Mucosa of descending colon (tissue), 3 donors: ENCODE data around the gene IMPG1. TPM values are rescaled to one million over a fixed set of nuclear protein-coding genes. Genes with fewer than 3 reads are reported as not detected.
"Not testable (repeated sequence)": the region's sequence is repeated elsewhere in the genome, so short reads cannot be mapped to it uniquely, and the experiment has no call there.

Experiments
- ATAC-seq: fragments of 200-7000 bp; cut with Tn5 transposase; one replicate; pipeline ENCODE4 v1.9.1; 2020; ENCODE audit warnings: mild to moderate bottlenecking, moderate library complexity
- DNase-seq, 3 donors: peaks; one replicate each; pipeline ENCODE4 v3.0.0-alpha.2; 2020
- H3K36me3 ChIP-seq: fragments of 200-600 bp; one replicate; pipeline ENCODE4 v1.8.0; 2021; ENCODE audit warnings: low read depth, mild to moderate bottlenecking
- H3K4me1 ChIP-seq: fragments of 200-600 bp; one replicate; pipeline ENCODE4 v1.8.0; 2021; ENCODE audit warnings: low read depth, mild to moderate bottlenecking
- H3K4me3 ChIP-seq: fragments of 200-600 bp; one replicate; pipeline ENCODE4 v1.8.0; 2021; ENCODE audit warnings: mild to moderate bottlenecking
- H3K9me3 ChIP-seq: fragments of 200-600 bp; one replicate; pipeline ENCODE4 v1.8.0; 2021; ENCODE audit warnings: mild to moderate bottlenecking
- intact Hi-C, 2 donors: fragments of 100-400 bp; cut with DNase I in 1 of 2; cut with micrococcal nuclease in 1 of 2; formaldehyde crosslinking; loops; one replicate each; pipeline versions ENCODE4 v1.11.0 to v1.11.1; 2022; cut with DNase I, micrococcal nuclease
- total RNA-seq, 3 donors: library from RNA; stranded (reverse); fragmentation: NEBNext Ultra II Directional in 2 of 3; extraction: Animal tissue kit (Norgen Biotek cat#: 25700) in 2 of 3; gene quantifications; one replicate each; pipeline versions ENCODE4 v1.2.1 to v1.2.4, GENCODE V29; 2021 to 2023
- TF ChIP-seq, protein P1 (sequence below): fragments of 200-600 bp; IDR thresholded peaks from one replicate; pipeline ENCODE4 v1.8.0; 2022; ENCODE audit warnings: antibody characterized with exemption, mild to moderate bottlenecking
- donor health status: DM: no; HTN: no; CAD: no; lungs with moderate emphysema.
- donor health status: DM: no; HTN: no; CAD: no.
- donor health status: DM: no; HTN: yes; CAD: no.

Gene IMPG1
- total RNA-seq, 3 donors from 2014 or later, result not detected

DNA sequence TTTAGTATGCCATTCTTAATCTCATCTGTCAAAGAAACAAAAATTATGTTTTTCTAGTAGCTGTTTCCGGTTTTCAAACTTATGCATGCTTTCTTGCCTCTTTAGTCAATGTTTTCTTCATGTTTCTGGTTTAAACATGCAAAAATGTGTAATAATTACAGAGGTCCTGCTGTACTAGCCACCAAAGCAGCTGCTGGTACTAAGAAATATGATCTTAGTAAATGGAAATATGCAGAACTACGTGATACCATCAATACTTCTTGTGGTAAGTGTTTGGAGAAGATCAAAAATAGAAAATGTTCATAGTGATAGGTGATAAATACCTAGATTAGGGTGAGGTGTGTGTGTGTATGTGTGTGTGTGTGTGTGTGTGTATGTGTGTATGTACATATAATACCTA is 165.0 kb downstream of the IMPG1 start:
- ATAC-seq (no peak), DNase-seq (no peak)
- intact Hi-C loops, result no loop called here
- Histone ChIP-seq H3K9me3 (no peaks in the 10 kb centered on the region), H3K4me3 (no peak overlapping the region), H3K36me3 (no peaks in the 10 kb centered on the region), H3K4me1 (no peaks in the 10 kb centered on the region)
- TF ChIP-seq, protein P1, sequence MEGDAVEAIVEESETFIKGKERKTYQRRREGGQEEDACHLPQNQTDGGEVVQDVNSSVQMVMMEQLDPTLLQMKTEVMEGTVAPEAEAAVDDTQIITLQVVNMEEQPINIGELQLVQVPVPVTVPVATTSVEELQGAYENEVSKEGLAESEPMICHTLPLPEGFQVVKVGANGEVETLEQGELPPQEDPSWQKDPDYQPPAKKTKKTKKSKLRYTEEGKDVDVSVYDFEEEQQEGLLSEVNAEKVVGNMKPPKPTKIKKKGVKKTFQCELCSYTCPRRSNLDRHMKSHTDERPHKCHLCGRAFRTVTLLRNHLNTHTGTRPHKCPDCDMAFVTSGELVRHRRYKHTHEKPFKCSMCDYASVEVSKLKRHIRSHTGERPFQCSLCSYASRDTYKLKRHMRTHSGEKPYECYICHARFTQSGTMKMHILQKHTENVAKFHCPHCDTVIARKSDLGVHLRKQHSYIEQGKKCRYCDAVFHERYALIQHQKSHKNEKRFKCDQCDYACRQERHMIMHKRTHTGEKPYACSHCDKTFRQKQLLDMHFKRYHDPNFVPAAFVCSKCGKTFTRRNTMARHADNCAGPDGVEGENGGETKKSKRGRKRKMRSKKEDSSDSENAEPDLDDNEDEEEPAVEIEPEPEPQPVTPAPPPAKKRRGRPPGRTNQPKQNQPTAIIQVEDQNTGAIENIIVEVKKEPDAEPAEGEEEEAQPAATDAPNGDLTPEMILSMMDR, result no peak

DNA sequence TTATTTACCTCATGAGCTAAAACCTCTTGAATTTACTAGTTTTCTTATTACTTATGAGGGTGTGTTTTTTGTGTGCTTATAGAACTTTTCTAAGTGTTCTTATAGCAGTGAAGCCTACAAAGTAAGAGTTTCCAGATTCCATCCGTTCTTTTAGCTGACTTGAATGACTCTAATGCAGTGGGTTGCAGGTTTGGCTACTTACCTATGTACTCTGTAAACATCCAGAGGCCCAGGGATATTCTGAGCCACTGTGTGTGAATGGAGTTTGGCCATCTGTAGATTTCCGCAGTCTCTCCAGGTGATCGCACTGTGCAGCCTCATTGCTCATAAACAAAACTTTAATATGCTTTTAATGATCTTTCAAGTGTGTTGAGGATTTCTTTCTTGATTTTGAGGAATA is 165.6 kb downstream of the IMPG1 start:
- no peak for DNase-seq

DNA sequence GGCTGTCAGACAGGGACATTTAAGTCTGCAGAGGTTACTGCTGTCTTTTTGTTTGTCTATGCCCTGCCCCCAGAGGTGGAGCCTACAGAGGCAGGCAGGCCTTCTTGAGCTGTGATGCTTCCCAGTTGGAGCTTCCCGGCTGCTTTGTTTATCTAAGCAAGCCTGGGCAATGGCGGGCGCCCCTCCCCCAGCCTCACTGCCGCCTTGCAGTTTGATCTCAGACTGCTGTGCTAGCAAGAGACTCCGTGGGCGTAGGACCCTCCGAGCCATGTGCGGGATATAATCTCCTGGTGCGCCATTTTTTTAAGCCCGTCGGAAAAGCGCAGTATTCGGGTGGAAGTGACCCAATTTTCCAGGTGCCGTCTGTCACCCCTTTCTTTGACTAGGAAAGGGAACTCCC is 167.3 kb downstream of the IMPG1 start:
- H3K9me3 ChIP-seq, H3K4me1 ChIP-seq, H3K36me3 ChIP-seq, H3K4me3 ChIP-seq, ATAC-seq, DNase-seq, intact Hi-C loops: not testable (repeated sequence)

More for the DNA sequence above, 165.6 kb downstream of the IMPG1 start:
- ATAC-seq, result no peak
- Histone ChIP-seq H3K4me1 (no peaks in the 10 kb centered on the region), H3K9me3 (no peaks in the 10 kb centered on the region), H3K36me3 (no peaks in the 10 kb centered on the region), H3K4me3 (no peak overlapping the region)
- TF ChIP-seq, protein P1, result no peak
- intact Hi-C loops, result no loop called here

DNA sequence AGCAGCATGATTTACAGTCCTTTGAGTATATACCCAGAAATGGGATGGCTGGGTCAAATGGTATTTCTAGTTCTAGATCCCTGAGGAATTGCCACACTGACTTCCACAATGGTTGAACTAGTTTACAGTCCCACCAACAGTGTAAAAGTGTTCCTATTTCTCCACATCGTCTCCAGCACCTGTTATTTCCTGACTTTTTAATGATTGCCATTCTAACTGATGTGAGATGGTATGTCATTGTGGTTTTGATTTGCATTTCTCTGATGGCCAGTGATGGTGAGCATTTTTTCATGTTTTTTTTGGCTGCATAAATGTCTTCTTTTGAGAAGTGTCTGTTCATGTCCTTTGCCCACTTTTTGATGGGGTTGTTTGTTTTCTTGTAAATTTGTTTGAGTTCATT is 172.2 kb downstream of the IMPG1 start:
- intact Hi-C loops, result not testable (repeated sequence)

DNA sequence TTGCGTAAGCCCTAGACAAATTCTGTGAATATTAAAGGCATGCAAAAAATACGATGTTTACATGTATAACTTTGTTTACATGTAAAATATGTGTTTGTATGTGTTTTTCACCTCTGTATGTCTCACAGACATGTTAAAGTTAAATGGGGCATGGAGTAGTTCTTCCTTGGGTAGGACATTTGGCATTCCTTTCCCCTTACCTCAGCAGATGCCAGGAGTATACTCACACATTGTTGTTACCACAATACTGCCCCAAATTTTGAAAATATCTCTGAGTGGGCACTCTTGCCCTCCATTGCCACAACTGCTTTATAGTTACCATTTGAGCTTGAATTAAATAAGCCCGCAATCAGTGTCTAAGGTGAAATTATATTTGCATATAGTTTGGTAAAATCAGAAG is 175.9 kb downstream of the IMPG1 start:
- no peak for ATAC-seq
- TF ChIP-seq, protein P1, result no peak
- no peaks in the 10 kb centered on the region for H3K36me3 ChIP-seq
- H3K9me3 ChIP-seq, result no peaks in the 10 kb centered on the region
- no peak overlapping the region for H3K4me3 ChIP-seq
- H3K4me1 ChIP-seq, result no peaks in the 10 kb centered on the region
- DNase-seq, result no peak
- intact Hi-C loops, result no loop called here

More for the DNA sequence above, 172.2 kb downstream of the IMPG1 start:
- not testable (repeated sequence) for H3K4me3 ChIP-seq, H3K9me3 ChIP-seq, H3K36me3 ChIP-seq, DNase-seq, H3K4me1 ChIP-seq, ATAC-seq

DNA sequence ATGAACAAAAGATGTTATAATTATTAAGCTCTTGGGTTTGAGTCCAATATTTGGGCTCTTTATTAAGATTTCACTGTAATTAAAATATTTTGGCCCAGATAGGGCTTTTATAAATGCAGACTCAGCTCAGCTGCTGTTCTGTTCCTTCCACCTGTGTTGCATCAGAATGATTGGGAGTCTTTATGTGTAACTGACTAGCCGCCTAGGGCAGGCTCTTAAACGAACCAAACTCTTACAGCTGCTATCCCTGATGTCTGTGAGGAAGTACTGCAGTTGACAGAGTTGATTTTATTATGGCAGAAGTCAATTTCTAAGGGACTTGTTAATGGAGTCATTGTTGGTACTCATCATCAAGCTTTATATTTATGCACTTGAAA is 178.7 kb downstream of the IMPG1 start:
- ATAC-seq, result no peak
- intact Hi-C loops, result no loop called here
- Histone ChIP-seq H3K36me3 (no peaks in the 10 kb centered on the region), H3K4me1 (no peaks in the 10 kb centered on the region), H3K9me3 (no peaks in the 10 kb centered on the region), H3K4me3 (no peak overlapping the region)
- TF ChIP-seq, protein P1, result no peak
- DNase-seq, result no peak

DNA sequence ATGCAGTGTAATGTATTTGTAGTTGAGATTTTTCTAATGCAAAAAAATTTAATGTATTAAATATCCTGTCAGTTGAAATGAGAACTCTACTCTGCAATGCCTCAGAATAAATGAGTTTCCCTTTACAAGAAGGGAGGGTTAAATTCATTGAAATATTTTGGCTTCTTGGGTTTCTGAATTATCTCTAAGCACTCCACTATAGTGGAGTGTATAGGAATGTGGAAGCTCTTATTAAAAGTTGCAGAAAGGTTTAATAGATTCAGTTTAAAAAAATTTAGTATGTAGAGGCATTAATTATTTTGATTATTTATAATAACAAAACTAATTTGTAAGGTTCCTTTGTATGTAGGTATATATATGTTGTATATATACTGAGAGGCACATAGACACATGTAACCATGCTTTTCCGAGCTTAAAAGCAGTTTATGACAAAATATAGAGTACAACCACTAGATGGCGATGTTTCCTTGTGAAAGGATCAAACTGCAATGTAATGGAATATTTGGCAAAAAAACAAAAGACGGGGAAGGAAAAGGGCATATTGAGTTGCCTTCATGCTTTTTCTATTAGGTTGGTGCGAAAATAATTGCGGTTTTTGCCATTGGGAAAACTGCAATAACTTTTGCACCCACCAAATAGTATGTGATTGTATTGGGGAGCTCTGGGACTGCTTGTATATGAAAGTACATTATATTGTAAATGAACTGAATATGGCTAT is 179.2 kb downstream of the IMPG1 start:
- ATAC-seq, result peak; percentile 63
- no peak for DNase-seq
- Histone ChIP-seq H3K9me3 (no peaks in the 10 kb centered on the region), H3K4me3 (no peak overlapping the region), H3K36me3 (no peaks in the 10 kb centered on the region), H3K4me1 (no peaks in the 10 kb centered on the region)
- intact Hi-C loops, result no loop called here
- TF ChIP-seq, protein P1, result no peak
